ENCODE data around the gene SP5. TPM values are rescaled to one million over a fixed set of nuclear protein-coding genes. Genes with fewer than 3 reads are reported as not detected.

The SP5 gene
- total RNA-seq, 3 donors from 2014 or later (not counting 1 experiment from before 2014, with no cell fraction given), result not detected

DNA sequence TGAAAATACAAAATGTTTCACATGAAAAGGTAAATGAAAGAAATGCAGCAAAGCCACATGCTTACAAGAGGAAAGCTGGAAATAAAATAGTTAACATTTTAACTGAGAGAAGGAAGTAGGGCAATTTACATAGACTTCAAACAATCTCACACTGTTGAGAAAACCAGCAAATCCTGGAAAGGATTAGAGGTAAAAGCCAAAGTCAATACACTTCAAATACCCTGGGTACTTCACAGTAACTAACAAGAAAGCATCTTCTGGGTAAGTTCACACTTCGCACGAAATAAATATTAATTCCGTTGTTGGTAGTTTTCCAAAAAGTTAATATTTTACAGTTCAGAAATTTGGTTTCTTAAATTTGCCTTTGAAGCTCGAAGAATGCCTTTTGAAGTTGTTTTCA is 51.6 kb downstream of the SP5 start:
- H3K9me3 ChIP-seq (ENCODE audit: control insufficient read depth, insufficient read depth, low read length), result no peaks in the 10 kb centered on the region
- H3K9me3 Mint-ChIP-seq, result no peaks in the 10 kb centered on the region
- H3K27me3 Mint-ChIP-seq (ENCODE audit: low read depth in 2 of 2), result peaks cover 8 to 31% of the 10 kb centered on the region in 2 donors
- H3K27ac Mint-ChIP-seq, result no peak overlapping the region
- H3K4me3 Mint-ChIP-seq, result no peak overlapping the region
- intact Hi-C loops (cut with micrococcal nuclease), result no loop called here
- no peaks in the 10 kb centered on the region for H3K36me3 Mint-ChIP-seq
- peaks cover 4 to 14% of the 10 kb centered on the region in 2 donors for H3K4me1 Mint-ChIP-seq
- 70% methylated on average over 3 of the region's 4 CpGs for WGBS (ENCODE audit: insufficient coverage)
- peaks cover 9% of the 10 kb centered on the region for H3K27me3 ChIP-seq (ENCODE audit: control insufficient read depth, insufficient read depth, low read length)
- H3K27ac ChIP-seq (ENCODE audit: low read length), result no peak overlapping the region
- H3K4me1 ChIP-seq (ENCODE audit: control insufficient read depth, insufficient read depth, low read length), result peaks cover 14% of the 10 kb centered on the region
- ATAC-seq (no peak), DNase-seq (no peak)
- H3K4me3 ChIP-seq (ENCODE audit: low read length), result no peak overlapping the region
- H3K36me3 ChIP-seq (ENCODE audit: control insufficient read depth, insufficient read depth, low read length), result no peaks in the 10 kb centered on the region
- TF ChIP-seq, protein P1, sequence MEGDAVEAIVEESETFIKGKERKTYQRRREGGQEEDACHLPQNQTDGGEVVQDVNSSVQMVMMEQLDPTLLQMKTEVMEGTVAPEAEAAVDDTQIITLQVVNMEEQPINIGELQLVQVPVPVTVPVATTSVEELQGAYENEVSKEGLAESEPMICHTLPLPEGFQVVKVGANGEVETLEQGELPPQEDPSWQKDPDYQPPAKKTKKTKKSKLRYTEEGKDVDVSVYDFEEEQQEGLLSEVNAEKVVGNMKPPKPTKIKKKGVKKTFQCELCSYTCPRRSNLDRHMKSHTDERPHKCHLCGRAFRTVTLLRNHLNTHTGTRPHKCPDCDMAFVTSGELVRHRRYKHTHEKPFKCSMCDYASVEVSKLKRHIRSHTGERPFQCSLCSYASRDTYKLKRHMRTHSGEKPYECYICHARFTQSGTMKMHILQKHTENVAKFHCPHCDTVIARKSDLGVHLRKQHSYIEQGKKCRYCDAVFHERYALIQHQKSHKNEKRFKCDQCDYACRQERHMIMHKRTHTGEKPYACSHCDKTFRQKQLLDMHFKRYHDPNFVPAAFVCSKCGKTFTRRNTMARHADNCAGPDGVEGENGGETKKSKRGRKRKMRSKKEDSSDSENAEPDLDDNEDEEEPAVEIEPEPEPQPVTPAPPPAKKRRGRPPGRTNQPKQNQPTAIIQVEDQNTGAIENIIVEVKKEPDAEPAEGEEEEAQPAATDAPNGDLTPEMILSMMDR (IDR thresholded peaks at IDR 0.05), result no peak

Other genes with a start within 250 kb of the SP5 start
- not detected for gene ERICH2, start 55.0 kb downstream of the SP5 start, total RNA-seq
- gene GAD1, start 101.5 kb downstream of the SP5 start, total RNA-seq, result not detected
- 10 to 100 TPM; 75.3 to 94.5 (median 80.3) TPM for gene GORASP2, start 213.9 kb downstream of the SP5 start, total RNA-seq